ENCODE data around the gene CRYAA.

Gene CRYAA

GRCh38 chr21:43203591-43203990 is 34.8 kb downstream of the CRYAA start:
- no peak for DNase-seq (ENCODE audit: low read depth)

DNA sequence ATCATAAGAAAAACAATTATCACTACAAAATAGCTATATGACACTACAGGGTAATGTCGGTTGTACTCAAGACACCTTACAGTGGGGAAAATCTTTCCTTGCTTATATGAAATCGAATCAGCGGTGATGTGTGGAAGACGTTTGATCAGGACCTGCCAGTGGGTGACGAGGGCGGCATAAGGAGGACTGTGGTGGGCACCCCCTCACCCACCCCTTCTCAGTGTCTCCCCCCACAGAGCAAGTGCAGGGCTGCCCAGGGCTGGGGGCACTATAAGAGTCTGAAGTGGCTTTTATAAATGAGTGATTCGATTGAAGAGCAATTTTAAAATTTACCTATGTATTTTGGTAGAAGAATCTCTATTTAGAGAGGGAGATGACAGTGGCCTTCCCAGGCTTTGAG is 35.8 kb downstream of the CRYAA start:
- no peak for DNase-seq (ENCODE audit: low read depth)

DNA sequence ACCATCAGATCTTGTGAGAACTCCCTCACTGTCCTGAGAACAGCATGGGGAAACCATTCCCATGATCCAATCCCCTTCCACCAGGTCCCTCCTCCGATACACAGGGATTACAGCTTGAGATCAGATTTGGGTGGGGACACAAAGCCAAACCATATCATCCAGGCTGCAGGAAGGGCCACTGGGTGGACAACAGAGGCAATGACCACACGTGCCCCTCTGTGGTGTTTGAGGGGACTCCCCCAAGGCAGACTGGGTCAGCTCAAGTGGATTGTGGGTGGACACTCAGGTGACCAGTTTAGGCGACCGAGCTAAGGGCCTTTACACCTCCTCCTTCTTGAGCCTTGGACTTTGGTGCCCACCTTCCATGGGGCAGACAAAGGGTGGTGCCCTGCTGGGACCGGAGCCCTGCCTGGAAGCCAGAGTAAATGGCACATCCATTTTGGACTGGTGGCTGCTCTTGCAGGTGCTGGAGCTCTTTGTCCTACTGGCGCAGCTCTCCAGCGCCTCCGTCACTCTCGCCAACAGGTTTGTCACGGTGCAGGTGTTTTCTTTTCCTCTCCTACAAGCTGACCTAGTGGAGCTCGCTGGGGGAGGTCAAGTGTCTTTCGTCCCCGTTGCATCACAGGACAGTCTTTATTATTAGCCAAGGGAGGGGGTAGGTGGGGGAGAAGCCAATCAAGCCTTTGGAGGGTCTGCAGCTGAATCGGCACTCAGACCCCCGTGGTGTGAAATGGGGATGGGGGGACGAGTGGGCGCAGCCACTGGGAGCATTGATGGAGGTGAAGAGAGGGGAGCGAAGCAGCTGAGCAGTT is 37.6 kb downstream of the CRYAA start:
- DNase-seq (ENCODE audit: low read depth) = no peak

- DNase-seq (ENCODE audit: low read depth) = no peak
Observed at GRCh38 chr21:43207043-43207315, 38.2 kb downstream of the CRYAA start.

- DNase-seq (ENCODE audit: low read depth) = no peak
Observed at GRCh38 chr21:43207868-43208267, 39.1 kb downstream of the CRYAA start.

GRCh38 chr21:43208561-43209332 is 39.9 kb downstream of the CRYAA start:
- DNase-seq (ENCODE audit: low read depth) = no peak

- DNase-seq (ENCODE audit: low read depth) = peak; percentile 29
Observed at GRCh38 chr21:43209575-43210453, 41.0 kb downstream of the CRYAA start.

DNA sequence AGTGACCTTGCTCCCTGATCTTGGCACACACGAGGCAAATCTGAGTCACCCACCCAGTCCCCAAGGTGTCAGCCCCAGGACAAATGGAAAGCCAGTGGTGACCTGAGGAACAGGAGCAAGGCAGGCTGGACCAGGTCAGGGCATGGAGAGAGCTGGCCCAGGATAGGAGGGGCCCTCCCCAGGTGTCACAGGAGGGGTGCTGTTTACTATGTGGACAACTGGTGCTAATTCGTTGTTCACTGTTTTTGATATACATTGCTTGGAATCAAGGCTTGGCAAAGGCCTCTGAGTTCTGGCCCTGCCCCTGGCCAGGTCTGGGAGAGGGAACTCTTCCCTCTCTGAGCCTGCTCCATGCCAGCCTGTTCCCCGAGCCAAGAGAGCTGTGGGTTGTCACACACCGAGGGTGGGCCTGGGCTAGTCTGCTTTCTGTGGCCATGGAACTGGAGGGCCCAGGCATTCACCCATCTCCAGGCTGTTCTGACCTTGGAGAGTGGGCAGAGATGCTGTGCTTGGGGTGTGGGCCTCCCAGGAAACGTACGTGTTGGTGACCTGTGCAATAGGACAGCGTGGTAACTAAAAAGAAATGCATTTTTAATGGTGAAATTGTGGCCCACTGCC is 41.8 kb downstream of the CRYAA start:
- DNase-seq (ENCODE audit: low read depth) = no peak

DNA sequence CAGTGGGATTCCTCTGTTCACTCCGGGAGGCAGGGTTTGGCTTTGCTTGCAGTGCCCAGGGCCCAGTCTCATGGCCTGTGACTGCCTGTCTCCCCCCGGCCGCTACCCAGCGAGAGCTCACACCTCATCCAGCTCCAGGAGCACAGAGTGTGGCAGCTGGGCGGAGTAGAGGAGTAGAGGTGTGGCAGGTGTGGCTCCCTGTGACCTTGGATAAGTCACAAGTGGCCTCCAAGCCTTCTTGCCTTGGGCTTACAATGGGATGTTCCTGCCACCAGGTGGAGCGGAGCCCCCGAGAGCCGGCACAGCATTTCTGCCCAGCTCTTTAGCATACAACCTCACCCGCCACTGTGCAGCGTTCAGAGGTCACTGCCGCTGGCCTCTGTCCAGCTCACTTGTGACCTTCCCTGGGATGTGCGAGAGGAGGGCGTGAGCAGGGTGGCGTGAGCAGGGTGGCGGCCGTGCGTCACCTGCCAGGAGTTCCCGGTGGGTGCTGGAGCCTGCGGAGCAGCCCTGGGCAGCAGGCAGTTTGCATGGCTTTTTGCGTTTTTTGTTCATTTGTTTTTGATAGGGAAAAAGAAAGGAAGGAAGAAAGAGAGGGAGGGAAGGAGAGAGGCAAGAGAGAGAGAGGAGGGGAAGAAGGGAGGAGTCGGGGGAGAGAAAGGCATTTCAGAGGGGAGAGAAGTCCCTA is 42.4 kb downstream of the CRYAA start:
- DNase-seq (ENCODE audit: low read depth) = no peak

GRCh38 chr21:43211760-43212115 is 42.9 kb downstream of the CRYAA start:
- DNase-seq (ENCODE audit: low read depth) = no peak
